KOPT-K1 (cell line): ENCODE results near the gene CACNA1I.

ENCODE experiments used
- H3K27ac ChIP-seq: fragments of 200-600 bp; sonication (generic); 2 replicates; pipeline ENCODE4 v1.5.1; 2016; ENCODE audit warnings: antibody characterized with exemption, mild to moderate bottlenecking, low read depth, low read length; ENCODE audit not compliant: poor library complexity, severe bottlenecking
- H3K36me3 ChIP-seq: fragments of 200-600 bp; sonication (generic); 2 replicates; pipeline ENCODE4 v1.5.1; 2017; ENCODE audit warnings: antibody characterized with exemption, mild to moderate bottlenecking, low read length, moderate library complexity; ENCODE audit not compliant: insufficient read depth
- H3K9me3 ChIP-seq: fragments of 200-600 bp; sonication (generic); 2 replicates; pipeline ENCODE4 v1.5.1; 2017; ENCODE audit warnings: antibody characterized with exemption, low read length, mild to moderate bottlenecking; ENCODE audit not compliant: insufficient read depth, poor library complexity, severe bottlenecking

The CACNA1I gene

GRCh38 chr22:39628563-39629080 lies 58.1 kb downstream of the CACNA1I start:
- no peaks in the 10 kb centered on the region for H3K36me3 ChIP-seq
- H3K9me3 ChIP-seq: no peaks in the 10 kb centered on the region
- no peak overlapping the region for H3K27ac ChIP-seq

- H3K36me3 ChIP-seq: no peaks in the 10 kb centered on the region
- H3K27ac ChIP-seq: no peak overlapping the region
- no peaks in the 10 kb centered on the region for H3K9me3 ChIP-seq
Measured at GRCh38 chr22:39629851-39630250, 59.3 kb downstream of the CACNA1I start.

- Histone ChIP-seq H3K36me3 (no peaks in the 10 kb centered on the region), H3K27ac (no peak overlapping the region), H3K9me3 (no peaks in the 10 kb centered on the region)
Measured at GRCh38 chr22:39630721-39631120, 60.2 kb downstream of the CACNA1I start.

- no peaks in the 10 kb centered on the region for H3K9me3 ChIP-seq
- no peaks in the 10 kb centered on the region for H3K36me3 ChIP-seq
- no peak overlapping the region for H3K27ac ChIP-seq
Measured at GRCh38 chr22:39631381-39632286, 61.1 kb downstream of the CACNA1I start.

- Histone ChIP-seq H3K9me3 (peaks cover 3% of the 10 kb centered on the region), H3K36me3 (no peaks in the 10 kb centered on the region), H3K27ac (no peak overlapping the region)
Measured at GRCh38 chr22:39634530-39635405, 64.2 kb downstream of the CACNA1I start.

GRCh38 chr22:39635719-39636118 lies 65.2 kb downstream of the CACNA1I start:
- Histone ChIP-seq H3K27ac (no peak overlapping the region), H3K36me3 (no peaks in the 10 kb centered on the region), H3K9me3 (peaks cover 5% of the 10 kb centered on the region)

- Histone ChIP-seq H3K9me3 (peaks cover 5% of the 10 kb centered on the region), H3K36me3 (no peaks in the 10 kb centered on the region), H3K27ac (no peak overlapping the region)
Measured at GRCh38 chr22:39638958-39639357, 68.4 kb downstream of the CACNA1I start.

GRCh38 chr22:39641660-39642310 lies 71.2 kb downstream of the CACNA1I start:
- no peak overlapping the region for H3K27ac ChIP-seq
- H3K9me3 ChIP-seq: peaks cover 5% of the 10 kb centered on the region
- no peaks in the 10 kb centered on the region for H3K36me3 ChIP-seq

- H3K9me3 ChIP-seq: peaks cover 5% of the 10 kb centered on the region
- H3K27ac ChIP-seq: no peak overlapping the region
- H3K36me3 ChIP-seq: no peaks in the 10 kb centered on the region
Measured at GRCh38 chr22:39643311-39644083, 72.9 kb downstream of the CACNA1I start.

GRCh38 chr22:39645532-39645931 lies 75.0 kb downstream of the CACNA1I start:
- H3K36me3 ChIP-seq: no peaks in the 10 kb centered on the region
- no peaks in the 10 kb centered on the region for H3K9me3 ChIP-seq
- no peak overlapping the region for H3K27ac ChIP-seq

- H3K9me3 ChIP-seq: no peaks in the 10 kb centered on the region
- H3K36me3 ChIP-seq: no peaks in the 10 kb centered on the region
- no peak overlapping the region for H3K27ac ChIP-seq
Measured at GRCh38 chr22:39646398-39647063, 76.0 kb downstream of the CACNA1I start.

- H3K36me3 ChIP-seq: no peaks in the 10 kb centered on the region
- no peak overlapping the region for H3K27ac ChIP-seq
Measured at GRCh38 chr22:39647836-39648629, 77.5 kb downstream of the CACNA1I start.

GRCh38 chr22:39648630-39648950 lies 78.0 kb downstream of the CACNA1I start:
- Histone ChIP-seq H3K9me3 (no peaks in the 10 kb centered on the region), H3K36me3 (no peaks in the 10 kb centered on the region), H3K27ac (no peak overlapping the region)

More at GRCh38 chr22:39647836-39648629, 77.5 kb downstream of the CACNA1I start:
- H3K9me3 ChIP-seq: no peaks in the 10 kb centered on the region
